CD14-positive monocyte (primary cell): Measurements from ENCODE around the gene KCNH3. TPM values are rescaled to one million over a fixed set of nuclear protein-coding genes. Genes with fewer than 3 reads are reported as not detected.

Experiments
- DNase-seq, 3 donors: peaks; one replicate each; pipeline ENCODE4 v3.0.0-alpha.2; 2011 to 2022
- H2AFZ ChIP-seq: 2 replicates; pipeline ENCODE4 v1.6.0; 2012; ENCODE audit warnings: mild to moderate bottlenecking, low read depth, low read length, inconsistent platforms; ENCODE audit not compliant: insufficient read depth, poor library complexity, severe bottlenecking
- H3K27ac ChIP-seq, 2 donors: 1 replicate in 1 of 2; 2 replicates in 1 of 2; pipeline ENCODE4 v1.5.1; 2012 to 2013; ENCODE audit warnings: low read length in 2 of 2, control low read depth in 1 of 2, inconsistent platforms in 1 of 2, low read depth in 1 of 2, mild to moderate bottlenecking in 1 of 2
- H3K27me3 ChIP-seq, 2 donors: one replicate each; pipeline versions ENCODE4 v1.6.0 to v1.6.1; 2011 to 2013; ENCODE audit warnings: low read length in 2 of 2; ENCODE audit not compliant: control insufficient read depth in 2 of 2, insufficient read depth in 2 of 2
- H3K36me3 ChIP-seq, 2 donors: replicated peaks in 1 of 2; 1 replicate in 1 of 2; 2 replicates in 1 of 2; pipeline versions ENCODE4 v1.5.1 to v1.6.1; 2012 to 2013; ENCODE audit warnings: low read length in 2 of 2, control low read depth in 1 of 2, inconsistent platforms in 1 of 2, mild to moderate bottlenecking in 1 of 2; ENCODE audit not compliant: insufficient read depth in 2 of 2, control insufficient read depth in 1 of 2
- H3K4me1 ChIP-seq, 2 donors: 1 replicate in 1 of 2; 2 replicates in 1 of 2; pipeline versions ENCODE4 v1.5.1 to v1.6.1; 2012 to 2013; ENCODE audit warnings: low read length in 2 of 2, control low read depth in 1 of 2, inconsistent platforms in 1 of 2, mild to moderate bottlenecking in 1 of 2, moderate library complexity in 1 of 2; ENCODE audit not compliant: insufficient read depth in 2 of 2, control insufficient read depth in 1 of 2
- H3K4me2 ChIP-seq: replicated peaks from 2 replicates; pipeline ENCODE3; 2012; ENCODE audit warnings: low read length, moderate library complexity, mild to moderate bottlenecking; ENCODE audit not compliant: poor library complexity, severe bottlenecking; ENCODE audit errors: extremely low read depth
- H3K4me3 ChIP-seq, 3 experiments: fragments of 200-600 bp in 1 of 3; sonication (generic) in 1 of 3; replicated peaks in 1 of 3; 1 replicate in 2 of 3; 2 replicates in 1 of 3; pipeline ENCODE4 v1.5.1; 2011 to 2013; ENCODE audit warnings: low read length in 3 of 3, mild to moderate bottlenecking in 3 of 3, control low read depth in 2 of 3, low read depth in 2 of 3, inconsistent platforms in 1 of 3, moderate library complexity in 1 of 3
- H3K79me2 ChIP-seq: 2 replicates; pipeline ENCODE4 v1.6.0; 2012; ENCODE audit warnings: mild to moderate bottlenecking, control low read depth, inconsistent platforms, low read length, moderate library complexity; ENCODE audit not compliant: insufficient read depth
- H3K9ac ChIP-seq: 2 replicates; pipeline ENCODE4 v1.6.0; 2017; ENCODE audit warnings: low read length, mild to moderate bottlenecking; ENCODE audit not compliant: insufficient read depth, poor library complexity, severe bottlenecking
- H3K9me3 ChIP-seq, 2 donors: replicated peaks in 1 of 2; 1 replicate in 1 of 2; 2 replicates in 1 of 2; pipeline versions ENCODE4 v1.5.1 to v1.6.1; 2012 to 2013; ENCODE audit warnings: low read length in 2 of 2, control low read depth in 1 of 2; ENCODE audit not compliant: control insufficient read depth in 1 of 2, insufficient read depth in 1 of 2
- H4K20me1 ChIP-seq: 2 replicates; pipeline ENCODE4 v1.6.0; 2012; ENCODE audit warnings: mild to moderate bottlenecking, low read length, control low read depth, moderate library complexity; ENCODE audit not compliant: insufficient read depth
- H3K27ac Mint-ChIP-seq, 7 donors: one replicate each; pipeline ENCODE4 v1.8.0; 2020; ENCODE audit warnings: mild to moderate bottlenecking in 7 of 7, mixed read lengths in 7 of 7, moderate library complexity in 6 of 7, inconsistent platforms in 2 of 7
- H3K27me3 Mint-ChIP-seq, 3 donors: one replicate each; pipeline ENCODE4 v1.8.0; 2021 to 2022; ENCODE audit warnings: low read depth in 3 of 3, mild to moderate bottlenecking in 3 of 3, mixed read lengths in 3 of 3, moderate library complexity in 3 of 3, inconsistent platforms in 1 of 3
- H3K36me3 Mint-ChIP-seq, 2 donors: one replicate each; pipeline ENCODE4 v1.8.0; 2020; ENCODE audit warnings: mixed read lengths in 2 of 2, inconsistent platforms in 1 of 2, mild to moderate bottlenecking in 1 of 2
- H3K4me1 Mint-ChIP-seq: one replicate; pipeline ENCODE4 v1.8.0; 2020; ENCODE audit warnings: mild to moderate bottlenecking, mixed read lengths
- H3K4me3 Mint-ChIP-seq, 2 donors: one replicate each; pipeline ENCODE4 v1.8.0; 2020; ENCODE audit warnings: mild to moderate bottlenecking in 2 of 2, mixed read lengths in 2 of 2, moderate library complexity in 1 of 2
- H3K9me3 Mint-ChIP-seq, 7 donors: one replicate each; pipeline ENCODE4 v1.8.0; 2020 to 2022; ENCODE audit warnings: mixed read lengths in 7 of 7, mild to moderate bottlenecking in 6 of 7, moderate library complexity in 6 of 7, inconsistent platforms in 2 of 7
- CTCF ChIP-seq: fragments of 200-600 bp; IDR thresholded peaks from one replicate; pipeline ENCODE4 v1.8.0; 2022; ENCODE audit warnings: antibody characterized with exemption, mild to moderate bottlenecking
- WGBS: methylation state at CpG from one replicate; pipeline ENCODE4 v1.1.5; 2013; ENCODE audit warnings: missing lambda C conversion rate; ENCODE audit not compliant: insufficient coverage; 5-methylcytosine and 5-hydroxymethylcytosine counted together
- intact Hi-C, 2 donors: fragments of 100-400 bp; cut with micrococcal nuclease; formaldehyde crosslinking; loops; one replicate each; pipeline versions ENCODE4 v1.15.0 to v1.15.1; 2023
- polyA plus RNA-seq, 3 donors: library from polyadenylated mRNA; depleted of rRNA in 1 of 3; unstranded in 2 of 3; stranded (reverse) in 1 of 3; fragments of 300-500 nt in 2 of 3; fragments of >200 nt in 1 of 3; fragmentation: Illumina TruSeq in 2 of 3; gene quantifications; 1 replicate in 2 of 3; 2 replicates in 1 of 3; pipeline ENCODE4 v1.2.3, GENCODE V29; 2012 to 2021

The KCNH3 gene
- polyA plus RNA-seq, 3 donors: 1.3 to 18.2 (median 3.3) TPM

DNA sequence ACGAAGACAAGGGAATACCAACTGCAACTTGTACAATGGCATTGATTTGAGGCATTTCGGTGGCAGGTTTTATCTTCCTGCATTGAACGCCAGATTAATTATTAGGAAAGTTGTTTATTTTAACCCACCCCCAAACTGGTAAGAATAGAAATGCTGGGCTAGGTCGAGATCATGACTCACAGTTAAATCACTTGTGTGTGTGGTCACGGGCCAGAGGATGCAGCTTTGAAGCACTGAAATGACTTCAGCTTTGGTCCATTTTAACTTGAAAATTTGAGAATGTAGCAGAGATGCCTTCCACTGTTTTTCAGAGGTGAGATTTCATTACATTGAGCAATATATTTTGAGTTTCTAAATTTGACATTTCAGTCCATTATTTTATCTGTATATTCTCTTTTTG lies 23.6 kb upstream of the KCNH3 start:
- Histone ChIP-seq H3K36me3 (no peaks in the 10 kb centered on the region), H3K79me2 (no peaks in the 10 kb centered on the region), H3K4me1 (no peaks in the 10 kb centered on the region), H3K4me2 (no peak overlapping the region), H2AFZ (no peak overlapping the region), H3K27ac (no peak overlapping the region), H3K27me3 (no peaks in the 10 kb centered on the region), H4K20me1 (no peaks in the 10 kb centered on the region), H3K9ac (no peak overlapping the region), H3K4me3 (no peak overlapping the region), H3K9me3 (no peaks in the 10 kb centered on the region)
- 100% methylated on average over 2 of the region's 5 CpGs for WGBS
- no peak overlapping the region for H3K27ac Mint-ChIP-seq
- no peaks in the 10 kb centered on the region for H3K27me3 Mint-ChIP-seq
- H3K36me3 Mint-ChIP-seq: peaks cover 5 to 6% of the 10 kb centered on the region in 2 donors
- no peak for DNase-seq
- H3K4me3 Mint-ChIP-seq: no peak overlapping the region
- no peaks in the 10 kb centered on the region for H3K4me1 Mint-ChIP-seq
- intact Hi-C loops: loop anchor here (2.0 to 10.0 kb wide), 2 partner anchors 156 to 220 kb away; partner anchors contain the start of gene PRPH (in 2 of the 2)
- no peak for TF ChIP-seq CTCF
- H3K9me3 Mint-ChIP-seq: no peaks in the 10 kb centered on the region

- Mint-ChIP-seq H3K36me3 (peaks cover 6 to 11% of the 10 kb centered on the region in 2 donors), H3K27ac (no peak overlapping the region), H3K4me3 (no peak overlapping the region), H3K4me1 (no peaks in the 10 kb centered on the region), H3K9me3 (no peaks in the 10 kb centered on the region), H3K27me3 (no peaks in the 10 kb centered on the region)
- no peak overlapping the region for H3K4me2 ChIP-seq
- H2AFZ ChIP-seq: no peak overlapping the region
- H4K20me1 ChIP-seq: no peaks in the 10 kb centered on the region
- no peak for TF ChIP-seq CTCF
- no peak overlapping the region for H3K27ac ChIP-seq
- intact Hi-C loops: loop anchor here (10.0 kb wide), 1 partner anchor 224 kb away; the partner anchor contains the start of gene PRPH (in 2 of the 2)
- WGBS: no CpG with 5 or more reads among the region's 2 CpGs
- H3K9me3 ChIP-seq: no peaks in the 10 kb centered on the region
- no peaks in the 10 kb centered on the region for H3K27me3 ChIP-seq
- no peak overlapping the region for H3K4me3 ChIP-seq
- no peaks in the 10 kb centered on the region for H3K4me1 ChIP-seq
- no peaks in the 10 kb centered on the region for H3K79me2 ChIP-seq
- no peak for DNase-seq
- no peak overlapping the region for H3K9ac ChIP-seq
- no peaks in the 10 kb centered on the region for H3K36me3 ChIP-seq
Measured at GRCh38 chr12:49518914-49519573, 19.8 kb upstream of the KCNH3 start.
